Prostate gland (tissue), 2 donors: ENCODE results near the gene WAS. TPM values are rescaled to one million over a fixed set of nuclear protein-coding genes. Genes with fewer than 3 reads are reported as not detected.

ENCODE experiments used
- DNase-seq: peaks from one replicate; pipeline ENCODE4 v3.0.0-alpha.2; 2019; ENCODE audit warnings: low spot score
- H3K27ac ChIP-seq, 2 donors: fragments of 200-600 bp; sonication (generic); 2 replicates each; pipeline ENCODE4 v1.5.1; 2017 to 2019
- H3K27me3 ChIP-seq: fragments of 200-600 bp; sonication (generic); replicated peaks from 2 replicates; pipeline ENCODE4 v1.5.1; 2019; ENCODE audit not compliant: insufficient read depth
- H3K36me3 ChIP-seq, 2 donors: fragments of 200-600 bp; sonication (generic); 1 replicate in 1 of 2; 2 replicates in 1 of 2; pipeline versions ENCODE4 v1.5.1 to v1.8.1; 2017 to 2019
- H3K4me1 ChIP-seq: fragments of 200-600 bp; sonication (generic); replicated peaks from 2 replicates; pipeline ENCODE4 v1.5.1; 2019
- H3K4me3 ChIP-seq, 2 donors: fragments of 200-600 bp; sonication (generic); 2 replicates each; pipeline ENCODE4 v1.5.1; 2017 to 2019
- H3K9me3 ChIP-seq: fragments of 200-600 bp; sonication (generic); 2 replicates; pipeline ENCODE4 v1.5.1; 2017
- POLR2A ChIP-seq: fragments of 450-650 bp; IDR thresholded peaks from one replicate; pipeline ENCODE4 v1.6.1; 2016; ENCODE audit warnings: antibody characterized with exemption, mild to moderate bottlenecking
- POLR2AphosphoS5 ChIP-seq: sonication (generic); formaldehyde crosslinking; IDR thresholded peaks from one replicate; pipeline ENCODE4 v1.6.1; 2017; ENCODE audit warnings: antibody characterized with exemption
- WGBS: methylation state at CpG from one replicate; pipeline ENCODE4 v1.1.5; 2018; 5-methylcytosine and 5-hydroxymethylcytosine counted together
- intact Hi-C: fragments of 100-400 bp; cut with DNase I; formaldehyde crosslinking; loops from one replicate; pipeline ENCODE4 v1.14.2; 2022
- total RNA-seq, 2 donors: library from RNA; depleted of rRNA; stranded (reverse); fragments of >200 nt; gene quantifications; one replicate each; pipeline ENCODE4 v1.1.0, GENCODE V29; 2016
- TF ChIP-seq, protein P1 (sequence below), 4 experiments: fragments of 200-600 bp in 2 of 4; fragments of 450-650 bp in 2 of 4; sonication (generic) in 2 of 4; IDR thresholded peaks; 1 replicate in 3 of 4; 2 replicates in 1 of 4; pipeline ENCODE4 v1.5.1; 2016 to 2019; ENCODE audit warnings: antibody characterized with exemption in 4 of 4, mild to moderate bottlenecking in 2 of 4, moderate library complexity in 2 of 4

WAS gene
- total RNA-seq, 2 donors from 2014 or later, result 2.5 to 10.5 TPM

DNA sequence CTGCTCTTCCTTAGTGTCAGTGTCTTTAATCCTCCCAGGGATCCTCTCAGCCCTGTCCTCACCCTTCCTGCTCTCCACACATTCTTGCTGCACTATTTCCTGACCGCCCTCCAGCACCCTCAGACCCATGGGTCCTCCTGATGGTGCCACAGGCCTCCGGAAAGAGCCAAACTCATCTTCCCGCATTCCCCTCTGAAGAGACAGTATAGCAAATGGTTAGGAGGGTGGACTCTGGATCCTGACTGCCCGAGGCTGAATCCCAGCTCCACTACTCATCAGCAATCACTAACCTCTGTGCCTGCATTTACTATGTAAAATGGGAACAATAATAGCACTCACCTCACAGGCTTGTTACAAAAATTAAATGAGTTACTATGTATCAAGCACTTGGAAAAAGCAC, 19.1 kb downstream of the WAS start:
- WGBS, result 87% methylated on average over 4 of the region's 4 CpGs
- Histone ChIP-seq H3K27me3 (no peaks in the 10 kb centered on the region), H3K36me3 (no peaks in the 10 kb centered on the region), H3K4me3 (no peak overlapping the region), H3K27ac (no peak overlapping the region), H3K4me1 (no peaks in the 10 kb centered on the region), H3K9me3 (no peaks in the 10 kb centered on the region)
- TF ChIP-seq, protein P1, sequence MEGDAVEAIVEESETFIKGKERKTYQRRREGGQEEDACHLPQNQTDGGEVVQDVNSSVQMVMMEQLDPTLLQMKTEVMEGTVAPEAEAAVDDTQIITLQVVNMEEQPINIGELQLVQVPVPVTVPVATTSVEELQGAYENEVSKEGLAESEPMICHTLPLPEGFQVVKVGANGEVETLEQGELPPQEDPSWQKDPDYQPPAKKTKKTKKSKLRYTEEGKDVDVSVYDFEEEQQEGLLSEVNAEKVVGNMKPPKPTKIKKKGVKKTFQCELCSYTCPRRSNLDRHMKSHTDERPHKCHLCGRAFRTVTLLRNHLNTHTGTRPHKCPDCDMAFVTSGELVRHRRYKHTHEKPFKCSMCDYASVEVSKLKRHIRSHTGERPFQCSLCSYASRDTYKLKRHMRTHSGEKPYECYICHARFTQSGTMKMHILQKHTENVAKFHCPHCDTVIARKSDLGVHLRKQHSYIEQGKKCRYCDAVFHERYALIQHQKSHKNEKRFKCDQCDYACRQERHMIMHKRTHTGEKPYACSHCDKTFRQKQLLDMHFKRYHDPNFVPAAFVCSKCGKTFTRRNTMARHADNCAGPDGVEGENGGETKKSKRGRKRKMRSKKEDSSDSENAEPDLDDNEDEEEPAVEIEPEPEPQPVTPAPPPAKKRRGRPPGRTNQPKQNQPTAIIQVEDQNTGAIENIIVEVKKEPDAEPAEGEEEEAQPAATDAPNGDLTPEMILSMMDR (IDR thresholded peaks at IDR 0.05), result no peak
- TF ChIP-seq POLR2AphosphoS5 (no peak), POLR2A (no peak)
- intact Hi-C loops, result no loop called here
- DNase-seq, result no peak

DNA sequence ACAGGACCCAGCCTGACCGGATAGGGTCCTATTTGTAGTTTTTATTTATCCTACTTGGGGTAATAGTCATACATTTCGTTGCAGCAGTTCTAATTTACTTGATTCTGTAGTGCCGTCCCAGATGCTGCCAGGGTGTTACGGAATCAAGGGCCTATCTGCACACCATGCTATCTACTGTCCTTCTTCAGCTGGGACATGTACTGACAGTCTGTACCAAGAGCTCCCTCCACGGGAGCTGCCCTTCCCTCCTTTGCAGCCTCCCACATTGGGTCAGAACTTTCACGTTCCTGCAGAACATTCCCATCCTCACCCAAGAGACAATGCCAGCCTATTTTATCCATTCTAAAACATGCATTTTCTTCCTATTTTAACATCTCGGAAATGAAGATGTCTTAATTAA, 19.6 kb downstream of the WAS start:
- no peak overlapping the region for H3K27ac ChIP-seq
- intact Hi-C loops, result no loop called here
- H3K36me3 ChIP-seq, result no peaks in the 10 kb centered on the region
- TF ChIP-seq, protein P1 (IDR thresholded peaks at IDR 0.05), result no peak
- TF ChIP-seq POLR2AphosphoS5 (no peak), POLR2A (no peak)
- no peaks in the 10 kb centered on the region for H3K4me1 ChIP-seq
- 77% methylated on average over 7 of the region's 7 CpGs for WGBS
- no peak overlapping the region for H3K4me3 ChIP-seq
- no peaks in the 10 kb centered on the region for H3K27me3 ChIP-seq
- no peaks in the 10 kb centered on the region for H3K9me3 ChIP-seq
- DNase-seq, result no peak

DNA sequence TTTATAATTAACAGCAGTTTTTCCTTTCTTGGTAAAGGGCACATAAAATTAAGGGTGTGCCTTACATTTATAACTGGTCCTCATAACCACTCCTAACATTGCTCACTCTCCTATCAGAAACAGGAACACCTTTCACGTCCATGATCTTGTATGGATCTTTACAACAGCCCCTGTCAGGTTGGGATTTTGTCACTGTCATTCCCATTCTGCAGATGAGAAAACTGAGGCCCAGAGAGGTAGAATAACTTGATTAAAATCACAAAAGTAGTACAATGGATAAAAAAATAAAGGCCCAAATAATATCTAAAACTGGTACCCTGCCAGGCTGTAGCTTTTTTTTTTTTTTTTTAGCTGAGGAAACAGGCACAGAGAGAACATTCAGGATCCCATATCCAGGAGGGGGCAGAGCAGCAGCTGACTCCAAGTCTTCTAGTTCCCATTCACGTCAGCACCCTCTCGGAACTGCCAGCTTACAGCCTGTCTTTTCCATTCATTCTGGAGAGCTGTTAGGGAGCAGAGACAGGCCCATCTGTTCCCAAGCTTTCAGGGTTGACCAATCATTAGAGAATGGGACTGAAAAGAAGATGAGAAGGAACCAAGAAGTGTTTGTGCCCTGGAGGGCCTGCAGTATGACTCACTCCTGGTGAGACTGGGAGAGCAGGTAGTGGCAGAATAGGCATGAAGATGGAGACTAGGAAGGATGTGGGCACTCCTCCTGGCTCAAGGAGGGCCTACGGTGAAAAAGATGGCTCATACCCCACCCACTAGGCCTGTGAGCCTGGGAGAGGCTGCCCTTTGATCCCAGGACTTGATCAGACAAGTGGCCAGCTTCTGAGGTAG, 20.3 kb downstream of the WAS start:
- WGBS, result 28% methylated on average over 4 of the region's 4 CpGs
- no peak overlapping the region for H3K4me3 ChIP-seq
- no peaks in the 10 kb centered on the region for H3K4me1 ChIP-seq
- no peaks in the 10 kb centered on the region for H3K36me3 ChIP-seq
- intact Hi-C loops, result no loop called here
- H3K27ac ChIP-seq, result no peak overlapping the region
- no peaks in the 10 kb centered on the region for H3K27me3 ChIP-seq
- no peak for DNase-seq
- TF ChIP-seq, protein P1 (IDR thresholded peaks at IDR 0.05), result no peak
- TF ChIP-seq POLR2AphosphoS5 (no peak), POLR2A (no peak)
- H3K9me3 ChIP-seq, result no peaks in the 10 kb centered on the region

- Histone ChIP-seq H3K4me3 (no peak overlapping the region), H3K4me1 (no peaks in the 10 kb centered on the region), H3K27ac (no peak overlapping the region), H3K27me3 (no peaks in the 10 kb centered on the region), H3K9me3 (no peaks in the 10 kb centered on the region), H3K36me3 (no peaks in the 10 kb centered on the region)
- WGBS, result 90% methylated on average over 7 of the region's 12 CpGs
- TF ChIP-seq POLR2AphosphoS5 (no peak), POLR2A (no peak)
- TF ChIP-seq, protein P1 (IDR thresholded peaks at IDR 0.05), result no peak
- no peak for DNase-seq
- intact Hi-C loops, result no loop called here
Measured at GRCh38 chrX:48705871-48706270, 22.3 kb downstream of the WAS start.

GRCh38 chrX:48709522-48710112, 26.0 kb downstream of the WAS start:
- TF ChIP-seq POLR2A, result no peak
- TF ChIP-seq, protein P1 (IDR thresholded peaks at IDR 0.05), result no peak
- Histone ChIP-seq H3K9me3 (no peaks in the 10 kb centered on the region), H3K27me3 (no peaks in the 10 kb centered on the region), H3K27ac (no peak overlapping the region), H3K4me3 (no peak overlapping the region), H3K36me3 (no peaks in the 10 kb centered on the region), H3K4me1 (no peaks in the 10 kb centered on the region)
- intact Hi-C loops, result no loop called here
- DNase-seq, result no peak
- WGBS, result no CpG with 5 or more reads among the region's 7 CpGs
